Stimulated activated naive CD4-positive, alpha-beta T cell treated with Interleukin-2 at 50 U/mL for 16 hours (primary cell): Measurements from ENCODE around the gene CSTB.

Source experiments
- DNase-seq: peaks from one replicate; lab custom pipeline; 2025; lab: John Stamatoyannopoulos, UW

CSTB gene

DNA sequence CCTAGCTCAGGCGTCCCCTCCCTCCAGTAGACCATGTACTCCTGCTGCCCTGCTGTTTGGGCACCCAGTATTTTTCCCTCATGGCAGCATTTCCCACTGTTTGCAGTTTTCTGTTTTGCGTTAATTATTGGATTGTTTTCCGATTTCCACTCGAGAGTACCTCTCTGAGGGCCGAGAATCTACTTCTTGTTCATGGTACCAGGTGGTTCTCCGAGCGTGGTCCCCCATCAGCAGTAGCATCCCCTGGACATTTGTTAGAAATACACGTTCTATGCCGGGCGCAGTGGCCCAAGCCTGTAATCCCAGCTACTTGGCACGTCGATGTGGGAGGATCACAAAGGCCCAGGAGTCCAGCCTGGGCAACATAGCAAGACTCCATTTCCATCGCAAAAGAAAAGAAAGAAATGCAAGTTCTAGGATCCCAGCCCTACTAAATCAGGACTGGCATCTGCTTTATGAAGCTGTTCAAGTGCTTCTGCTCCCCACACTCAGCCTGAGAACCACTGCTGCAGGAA, 14.0 kb upstream of the CSTB start:
- no peak for DNase-seq

DNA sequence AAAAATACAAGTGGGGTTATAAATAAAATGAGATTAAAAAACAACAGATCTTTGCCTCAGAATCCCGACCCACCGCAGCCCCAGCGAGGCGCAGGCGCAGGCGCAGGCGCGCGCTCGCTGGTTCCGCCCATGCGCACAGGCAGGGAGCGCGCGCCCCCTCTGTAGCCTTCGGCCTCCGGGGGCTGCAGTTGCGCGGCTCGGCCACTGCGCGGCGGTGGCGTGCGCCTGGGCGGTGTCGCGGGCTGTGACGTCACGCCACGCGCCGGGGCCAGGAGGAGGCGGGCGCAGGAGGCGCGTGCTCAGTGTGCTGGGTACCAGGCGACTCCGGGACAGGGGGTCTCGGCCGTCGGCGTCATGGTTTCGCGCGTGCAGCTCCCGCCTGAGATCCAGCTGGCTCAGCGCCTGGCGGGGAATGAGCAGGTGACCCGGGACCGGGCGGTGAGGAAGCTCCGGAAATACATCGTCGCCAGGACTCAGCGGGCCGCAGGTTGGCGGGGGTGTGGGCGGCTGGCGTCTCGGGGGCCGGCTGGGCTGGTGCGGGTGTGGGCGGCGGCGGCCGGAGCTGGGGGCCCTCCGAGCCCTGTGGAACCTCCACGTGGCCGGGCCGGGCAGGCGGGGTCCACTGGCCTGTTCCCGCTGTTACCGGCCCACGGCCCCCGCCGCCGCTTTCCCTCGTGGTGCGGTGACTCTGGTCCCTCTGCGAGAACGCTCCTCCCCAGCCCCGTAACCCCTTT, 13.3 kb upstream of the CSTB start, which contains the start of gene RRP1:
TSS of gene RRP1 (plus strand) at position 302 of the 734 bp plus-strand sequence. CDS start at position 355, 53 bp downstream.
- peak; percentile 86 for DNase-seq

DNA sequence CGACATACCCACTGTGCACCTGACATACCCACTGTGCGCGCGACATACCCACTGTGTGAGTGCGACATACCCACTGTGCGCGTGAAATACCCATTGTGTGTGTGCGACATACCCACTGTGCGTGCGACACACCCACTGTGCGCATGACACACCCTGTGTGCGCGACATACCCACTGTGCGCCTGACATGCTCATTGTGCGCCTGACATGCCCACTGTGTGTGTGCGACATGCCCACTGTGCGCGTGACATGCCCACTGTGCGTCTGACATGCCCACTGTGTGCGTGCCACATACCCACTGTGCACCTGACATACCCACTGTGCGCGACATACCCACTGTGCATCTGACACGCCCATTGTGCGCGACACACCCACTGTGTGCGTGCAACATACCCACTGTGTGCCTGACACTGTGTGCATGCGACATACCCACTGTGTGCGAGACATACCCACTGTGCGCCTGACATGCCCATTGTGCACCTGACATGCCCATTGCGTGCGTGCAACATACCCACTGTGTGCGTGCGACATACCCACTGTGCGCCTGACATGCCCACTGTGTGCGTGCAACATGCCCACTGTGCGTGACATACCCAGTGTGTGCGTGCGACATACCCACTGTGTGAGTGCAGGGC, 10.8 kb upstream of the CSTB start:
- DNase-seq: no peak

DNA sequence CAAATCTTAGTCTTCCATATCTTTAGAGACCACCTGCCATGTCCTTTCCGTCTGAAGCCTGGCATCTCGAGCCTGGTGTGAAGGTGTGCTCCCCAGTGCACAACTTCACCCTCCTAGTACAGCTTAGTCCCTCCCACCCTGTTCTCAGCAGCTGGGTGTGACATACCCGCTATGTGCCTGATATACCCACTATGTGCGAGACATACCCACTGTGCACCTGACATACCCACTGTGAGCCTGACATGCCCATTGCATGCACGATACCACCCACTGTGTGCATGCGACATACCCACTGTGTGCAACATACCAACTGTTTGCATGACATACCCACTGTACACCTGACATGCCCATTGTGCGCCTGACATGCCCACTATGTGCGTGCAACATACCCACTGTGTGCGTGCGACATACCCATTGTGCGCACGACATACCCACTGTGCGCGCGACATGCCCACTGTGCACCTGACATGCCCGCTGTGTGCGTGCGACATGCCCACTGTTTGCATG, 10.2 kb upstream of the CSTB start:
- DNase-seq: no peak

DNA sequence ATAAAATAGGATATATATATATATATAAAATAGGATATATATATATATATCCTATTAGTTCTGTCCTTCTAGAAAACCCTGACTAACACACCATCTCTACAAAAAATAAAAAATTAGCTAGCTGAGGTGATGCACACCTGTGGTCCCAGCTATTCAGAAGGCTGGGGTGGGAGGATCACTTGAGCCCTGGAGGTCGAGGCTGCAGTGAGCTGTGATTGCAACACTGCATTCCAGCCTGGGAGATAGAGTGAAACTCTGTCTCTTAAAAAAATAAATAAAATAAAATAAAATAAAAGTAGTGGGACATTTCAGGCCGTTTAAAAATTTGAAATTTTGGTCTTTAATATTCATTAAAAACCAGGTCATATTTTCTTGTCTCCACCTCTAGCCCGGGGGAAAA, 9.0 kb upstream of the CSTB start:
- DNase-seq: no peak

DNA sequence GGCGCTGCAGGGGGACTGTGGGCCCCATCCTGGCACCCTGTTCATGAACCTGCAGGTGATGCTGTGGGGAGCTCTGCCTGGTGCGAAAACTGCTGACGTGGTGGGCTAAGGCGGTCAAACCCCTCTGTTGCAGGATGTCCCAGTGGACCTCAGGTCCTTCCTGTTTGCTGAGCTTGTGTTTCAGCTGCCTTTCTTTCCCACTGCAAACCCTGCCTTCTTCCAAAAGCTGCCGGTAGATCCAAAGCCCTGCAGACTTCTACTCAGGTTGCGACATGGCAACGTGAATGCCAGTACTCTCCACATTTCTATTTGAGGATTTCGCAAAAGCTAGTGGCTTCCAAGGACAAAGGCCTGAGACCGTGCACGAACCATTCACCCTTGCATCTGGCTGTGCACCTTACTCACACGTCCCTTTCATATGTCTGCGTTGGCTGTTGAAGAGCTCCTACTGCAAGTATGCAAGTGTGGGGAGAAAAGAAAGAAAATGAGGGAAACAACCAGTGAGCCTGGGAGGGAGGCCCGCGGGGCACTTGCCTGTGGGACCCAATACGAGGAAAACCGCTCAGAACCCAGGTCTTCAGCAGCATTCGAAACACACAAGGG, 7.1 kb upstream of the CSTB start:
- DNase-seq: no peak

DNA sequence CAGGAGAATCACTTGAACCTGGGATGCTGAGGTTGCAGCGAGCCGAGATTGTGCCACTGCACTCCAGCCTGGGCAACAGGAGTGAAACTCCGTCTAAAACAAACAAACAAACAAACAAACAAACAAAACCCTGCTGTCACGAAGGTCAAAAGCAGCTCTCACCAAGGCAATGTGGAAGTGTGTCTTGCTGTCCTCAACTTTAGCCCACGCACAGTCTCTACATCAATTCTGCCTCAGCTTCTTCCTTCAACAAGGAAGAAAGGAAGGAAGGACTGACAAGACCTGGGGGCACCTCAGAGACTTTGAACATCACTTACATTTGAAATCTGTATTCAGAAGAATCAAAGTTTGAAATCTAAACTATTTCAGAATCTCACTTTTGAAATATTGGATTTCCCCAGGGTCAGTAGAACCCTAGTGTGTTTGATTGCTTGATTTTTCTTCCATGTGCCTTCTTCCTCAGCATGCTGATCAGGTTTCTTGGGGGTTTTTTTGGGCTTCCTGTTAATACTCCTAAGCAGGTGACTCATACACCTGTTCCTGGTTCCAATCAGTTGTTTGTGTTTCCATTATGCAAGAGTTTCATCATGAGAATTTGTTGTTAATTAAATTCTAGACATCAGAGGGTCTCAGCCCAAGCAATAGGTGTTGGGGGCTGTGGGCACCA, 6.5 kb upstream of the CSTB start:
- no peak for DNase-seq

DNA sequence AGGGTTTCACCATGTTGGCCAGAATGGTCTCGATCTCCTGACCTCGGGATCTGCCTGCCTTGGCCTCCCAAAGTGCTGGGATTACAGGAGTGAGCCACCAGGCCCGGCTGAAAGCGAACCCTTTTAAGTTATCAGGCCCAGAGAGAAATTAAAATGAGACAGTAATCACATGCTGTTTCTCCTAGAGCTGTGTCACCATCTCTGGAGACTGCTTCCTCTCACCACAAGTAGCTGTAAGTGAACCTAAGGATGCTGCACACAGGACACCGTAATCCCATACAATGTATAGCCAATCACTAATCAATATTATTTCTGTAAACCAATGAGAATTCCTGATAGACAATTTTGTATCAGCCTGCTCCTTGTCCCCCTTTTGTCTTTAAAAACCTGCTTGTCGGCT, 5.7 kb upstream of the CSTB start:
- no peak for DNase-seq

DNA sequence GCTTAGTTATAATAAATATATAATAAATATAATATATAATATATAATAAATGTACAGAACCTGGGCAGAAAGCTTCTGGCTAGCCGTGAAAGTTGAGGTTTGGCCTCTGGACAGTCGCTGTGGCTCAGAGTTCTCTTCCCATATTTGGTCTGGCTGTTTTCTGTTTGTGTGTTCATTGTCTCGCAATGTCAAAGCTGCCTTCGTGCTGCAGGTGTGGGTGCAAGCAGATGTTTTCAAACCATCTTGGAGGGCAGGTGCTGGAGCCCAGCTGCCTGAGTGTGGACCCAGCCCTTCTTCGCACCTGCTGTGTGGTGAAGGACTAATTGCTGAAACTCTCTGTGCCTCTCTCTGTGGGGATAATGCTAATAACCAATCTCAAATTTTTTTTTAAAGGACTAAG, 3.6 kb upstream of the CSTB start:
- no peak for DNase-seq

DNA sequence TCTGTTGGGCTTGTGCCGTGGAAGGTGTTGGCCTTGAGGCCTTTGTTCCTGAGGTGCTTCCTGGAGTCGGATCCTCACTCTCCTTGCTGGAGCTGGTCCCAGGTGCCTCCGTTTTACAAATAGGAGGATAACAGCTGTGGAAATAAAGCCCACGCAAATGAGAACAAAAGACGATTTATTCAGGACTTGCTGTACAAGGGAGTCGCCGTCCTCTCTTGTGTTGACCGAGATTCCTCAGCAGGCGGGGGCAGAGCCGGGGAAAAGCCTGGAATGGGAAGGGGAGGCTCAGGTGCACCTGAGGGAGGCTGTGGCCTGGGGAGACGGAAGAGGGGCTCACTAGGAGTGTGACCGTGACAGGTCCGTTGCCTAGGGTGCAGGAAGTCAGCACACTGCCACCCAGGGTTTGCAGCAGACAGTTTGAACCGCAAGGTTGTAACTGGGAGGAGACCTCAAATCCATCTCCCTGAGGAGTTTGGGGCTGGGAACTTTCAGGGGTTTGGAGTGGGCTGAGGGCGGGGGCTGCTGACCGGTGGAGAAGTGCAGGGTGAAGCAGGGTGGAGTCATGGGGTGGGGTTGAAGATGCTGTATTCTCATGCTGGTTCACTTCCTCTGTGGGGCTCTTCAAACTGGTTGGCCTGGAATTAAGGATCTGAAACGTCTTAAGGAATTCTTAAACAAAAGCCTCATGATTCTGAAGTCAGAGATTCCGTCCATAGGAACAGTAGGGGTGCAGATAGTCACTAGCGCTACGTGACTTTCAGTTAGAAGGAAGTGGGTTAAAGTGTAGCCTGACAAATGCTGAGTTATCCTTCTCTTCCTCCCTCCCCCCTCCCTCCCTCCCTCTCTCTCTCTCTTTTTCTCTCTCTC, 2.6 kb upstream of the CSTB start:
- no peak for DNase-seq

DNA sequence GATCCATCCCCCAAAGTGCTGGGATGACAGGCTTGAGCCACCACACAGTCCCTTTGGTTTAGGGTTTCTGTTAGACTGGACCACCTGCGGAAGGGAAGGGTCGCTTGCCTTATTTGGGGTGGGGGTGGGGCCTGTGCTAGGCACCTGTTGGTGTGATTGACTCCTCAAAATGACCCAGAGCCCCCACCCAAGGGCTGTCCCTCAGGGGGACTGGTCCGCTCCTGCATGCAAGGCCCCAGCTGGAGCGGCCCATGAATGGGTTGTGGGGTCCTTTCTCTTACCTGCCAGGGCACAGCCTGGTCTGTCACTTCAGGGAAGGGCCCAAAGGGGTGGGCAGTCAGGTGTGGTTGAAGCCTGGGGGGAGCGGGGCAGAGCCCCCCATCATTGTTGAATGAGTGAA, 1.8 kb upstream of the CSTB start:
- no peak for DNase-seq

DNA sequence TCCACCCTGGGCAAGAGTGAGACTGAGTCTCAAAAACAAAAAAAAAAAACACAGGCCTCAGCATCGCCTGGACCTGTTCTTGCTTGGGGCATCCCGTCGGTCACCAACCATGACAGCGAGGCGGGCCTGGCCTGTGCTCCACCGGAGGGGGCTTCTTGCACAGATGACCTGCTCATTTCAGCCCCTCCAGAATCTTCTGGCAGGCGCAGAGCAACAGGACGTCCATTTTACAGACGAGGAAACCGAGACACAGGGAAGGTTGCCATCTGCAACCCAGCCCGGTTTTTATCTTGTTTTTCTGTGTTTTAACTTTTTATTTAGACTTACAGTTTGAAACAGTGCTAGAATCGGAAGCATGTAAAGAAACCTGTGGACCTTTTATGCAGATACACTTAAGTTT, 918 bp downstream of the CSTB start:
- DNase-seq: no peak

DNA sequence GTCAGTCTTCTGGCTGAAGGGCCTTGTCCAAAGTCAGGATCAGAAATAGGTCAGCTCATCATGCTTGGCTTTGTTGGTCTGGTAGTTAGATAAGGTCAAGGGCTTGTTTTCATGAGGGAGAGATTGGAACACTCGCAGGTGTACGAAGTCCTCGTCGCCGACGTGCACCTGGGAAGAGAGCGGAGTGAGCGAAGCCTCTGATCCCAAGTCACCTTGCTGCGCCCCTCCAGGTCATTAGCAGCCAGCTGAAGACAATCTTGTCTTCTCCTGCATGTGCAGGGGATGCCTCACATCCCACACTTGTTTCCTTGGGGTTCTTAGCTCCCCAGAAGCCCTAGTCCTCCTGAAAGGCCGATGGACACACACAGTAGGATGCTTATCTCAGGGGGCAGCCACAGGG, 1.9 kb downstream of the CSTB start:
- DNase-seq: no peak

DNA sequence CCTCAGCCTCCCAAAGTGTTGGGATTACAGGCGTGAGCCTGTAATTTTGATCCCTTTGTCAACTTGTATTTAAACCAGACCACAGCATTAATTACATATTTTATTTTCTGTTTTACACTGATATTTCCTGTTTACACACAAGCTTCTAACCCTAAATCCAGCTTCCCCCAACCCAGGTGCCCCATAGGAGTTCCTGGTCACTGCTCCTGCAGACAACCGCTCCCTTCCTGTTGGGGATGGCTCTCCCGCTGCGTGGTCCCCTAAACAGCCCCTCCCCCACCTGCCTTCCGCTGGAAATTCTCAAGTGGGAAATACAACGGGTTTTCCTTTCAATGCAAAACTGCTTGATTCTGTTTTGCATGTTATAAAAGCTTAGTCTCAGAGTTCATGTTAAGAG, 3.7 kb downstream of the CSTB start:
- DNase-seq: no peak

DNA sequence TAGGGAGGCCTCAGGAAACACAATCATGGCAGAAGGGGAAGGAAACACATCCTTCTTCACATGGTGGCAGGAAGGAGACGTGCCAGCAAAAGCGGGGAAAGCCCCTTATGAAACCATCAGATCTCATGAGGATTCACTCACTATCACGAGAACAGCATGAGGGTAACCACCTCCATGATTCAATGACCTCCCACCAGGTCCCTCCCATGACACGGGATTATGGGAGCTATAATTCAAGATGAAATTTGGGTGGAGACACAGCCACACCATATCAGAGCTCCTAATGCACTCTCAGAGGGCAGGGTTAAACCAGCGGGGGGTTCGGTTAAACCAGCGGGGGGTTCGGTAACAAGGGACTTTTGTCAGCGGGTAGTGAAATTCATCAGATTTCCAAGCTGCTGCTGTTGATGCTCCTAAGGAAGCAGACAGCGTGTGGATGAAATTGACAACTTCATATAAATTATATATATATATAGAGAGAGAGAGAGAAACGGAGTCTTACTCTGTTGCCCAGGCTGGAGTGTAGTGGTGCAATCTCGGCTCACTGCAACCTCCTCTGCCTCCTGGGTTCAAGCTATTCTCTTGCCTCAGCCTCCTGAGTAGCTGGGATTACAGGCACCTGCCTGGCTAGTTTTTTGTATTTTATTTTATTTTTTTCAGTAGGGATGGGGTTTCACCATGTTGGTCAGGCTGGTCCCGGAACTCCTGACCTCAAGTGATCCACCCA, 4.2 kb downstream of the CSTB start:
- no peak for DNase-seq

DNA sequence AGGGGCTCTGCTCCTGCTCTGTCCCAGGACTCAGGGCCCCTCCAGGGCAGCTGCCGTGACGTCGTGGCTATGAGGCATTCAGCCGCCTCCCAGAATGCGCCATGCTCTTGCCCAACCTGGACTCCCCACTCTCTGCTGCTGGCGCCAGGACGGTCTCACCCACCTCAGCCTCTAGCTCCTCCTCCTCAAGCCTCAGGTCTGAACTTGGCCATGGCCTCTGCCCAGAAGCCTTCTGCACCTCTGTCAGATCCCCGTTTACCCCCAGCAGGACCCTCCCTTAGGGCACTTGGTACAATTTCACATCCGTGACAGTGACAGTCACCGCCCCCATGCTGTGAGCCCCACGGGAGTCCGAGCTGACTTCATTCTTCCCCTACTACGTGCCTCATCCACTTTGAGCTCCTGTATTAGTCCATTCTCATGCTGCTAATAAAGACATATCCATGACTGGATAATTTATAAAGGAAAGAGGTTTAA, 4.9 kb downstream of the CSTB start:
- DNase-seq: no peak

DNA sequence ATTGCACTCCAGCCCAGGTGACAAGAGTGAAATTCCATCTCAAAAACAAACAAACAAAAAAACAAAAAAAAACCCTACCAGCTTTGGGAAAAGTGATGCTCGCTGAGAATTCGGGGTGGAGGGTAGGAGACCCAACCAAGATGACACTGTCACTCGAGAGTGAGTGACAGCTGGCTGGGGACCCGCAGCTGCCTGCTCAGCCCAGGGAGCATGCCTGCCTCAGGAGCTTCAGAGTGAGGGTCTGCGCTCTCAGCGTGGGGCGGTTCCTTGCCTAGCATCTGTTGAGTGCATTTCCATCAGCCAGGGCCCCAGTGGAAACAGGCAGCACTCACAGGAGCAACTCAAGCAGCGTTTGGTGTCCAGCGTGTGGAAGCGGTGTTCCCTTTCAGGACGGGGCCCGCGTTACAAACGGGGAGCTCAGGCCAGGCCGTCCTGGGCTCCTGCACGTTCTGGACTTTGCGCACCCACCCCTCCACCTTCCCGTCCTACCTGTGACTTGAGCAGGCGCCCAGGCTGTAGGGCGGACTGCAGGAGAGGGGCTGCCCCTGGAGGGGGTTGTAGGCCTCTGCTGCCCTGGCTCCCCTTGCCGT, 5.9 kb downstream of the CSTB start:
- no peak for DNase-seq

DNA sequence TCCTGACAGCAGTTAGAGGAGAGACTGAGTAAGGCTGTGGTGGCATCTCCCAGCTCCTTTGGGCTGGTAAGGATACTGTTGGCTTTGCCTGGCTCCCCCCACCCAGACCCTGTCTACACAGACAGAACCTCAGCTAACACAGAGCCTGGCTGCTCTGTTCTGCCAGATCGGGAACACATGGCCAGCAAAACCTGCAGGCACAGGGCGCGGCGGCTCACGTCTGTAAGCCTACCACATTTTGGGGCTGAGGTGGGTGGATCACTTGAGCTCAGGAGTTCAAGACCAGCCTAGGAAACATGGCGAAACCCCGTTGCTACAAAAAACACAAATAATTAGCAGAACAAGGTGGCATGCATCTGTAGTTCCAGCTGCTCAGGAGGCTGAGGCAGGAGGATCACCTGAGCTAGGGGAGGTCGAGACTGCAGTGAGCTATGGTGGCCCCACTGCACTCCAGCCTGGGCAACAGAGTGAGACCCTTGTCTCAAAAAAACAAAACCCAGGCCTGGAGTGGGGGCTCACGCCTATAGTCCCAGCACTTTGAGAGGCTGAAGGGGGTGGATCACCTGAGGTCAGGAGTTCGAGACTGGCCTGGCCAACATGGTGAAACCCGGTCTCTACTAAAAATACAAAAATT, 6.7 kb downstream of the CSTB start:
- DNase-seq: no peak

DNA sequence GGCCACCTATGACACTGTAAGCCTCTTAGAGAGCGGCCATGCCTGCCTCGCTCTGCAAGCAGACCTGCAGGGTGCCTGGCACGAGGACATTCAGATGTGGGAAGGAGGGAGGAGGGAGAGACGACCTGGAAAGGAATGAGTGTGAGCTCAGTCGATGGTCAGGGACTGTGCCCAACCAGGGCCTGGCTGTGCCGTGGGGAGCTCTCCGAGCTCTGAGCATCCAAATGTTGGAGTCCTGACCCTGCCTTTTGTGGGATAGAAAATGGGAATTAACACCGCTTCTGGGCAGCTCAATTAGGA, 7.3 kb downstream of the CSTB start:
- no peak for DNase-seq
